HG03354 (cell line): ENCODE data around the gene KRT27.
"Not testable (repeated sequence)": the region's sequence is repeated elsewhere in the genome, so short reads cannot be mapped to it uniquely, and the experiment has no call there.

Experiments
- ATAC-seq: cut with Tn5 transposase; IDR thresholded peaks from one replicate; pipeline ENCODE4 v1.9.1; 2021; ENCODE audit warnings: mild to moderate bottlenecking; ENCODE audit not compliant: unreplicated experiment, poor library complexity, severe bottlenecking

Gene KRT27

DNA sequence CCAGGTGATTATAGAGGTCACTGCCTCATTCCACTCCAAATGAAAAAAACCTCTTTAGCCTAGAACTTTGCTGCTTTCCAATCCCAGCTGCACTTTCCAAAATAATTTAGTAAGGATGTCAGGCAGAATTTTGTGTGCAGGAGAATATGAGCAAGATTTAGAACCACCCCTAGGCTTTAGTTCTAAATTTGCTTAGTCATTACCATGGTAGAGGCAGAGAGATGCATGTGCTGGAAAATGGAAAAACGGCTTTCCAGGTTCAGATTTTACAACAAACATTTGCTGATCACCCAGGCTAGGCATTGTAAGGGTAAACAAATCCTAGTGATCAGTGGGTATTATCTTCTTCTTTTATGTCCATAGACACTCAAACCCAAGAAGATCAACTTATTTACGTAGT, 16.7 kb downstream of the KRT27 start:
- ATAC-seq: no peak

DNA sequence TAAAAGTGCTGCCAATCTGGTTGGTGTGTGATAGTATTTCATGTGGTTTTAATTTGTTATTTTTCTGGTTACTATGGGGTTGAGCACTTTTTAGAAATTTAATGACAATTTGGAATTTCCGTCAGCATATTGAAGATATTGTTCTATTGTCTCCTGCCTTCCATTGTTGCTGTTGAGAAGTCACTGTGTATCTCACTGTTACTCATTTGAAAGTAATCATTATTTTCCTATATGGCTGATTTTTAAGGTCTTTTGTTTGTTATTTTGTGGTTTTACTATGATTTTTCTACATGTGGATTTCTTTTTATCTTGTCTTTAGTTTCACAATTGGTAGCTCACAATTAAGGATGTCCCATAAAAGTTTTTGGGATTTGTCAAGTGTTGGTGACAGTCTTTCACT, 18.6 kb downstream of the KRT27 start:
- ATAC-seq: no peak

GRCh38 chr17:40760105-40761016, 22.0 kb downstream of the KRT27 start:
- ATAC-seq: no peak

DNA sequence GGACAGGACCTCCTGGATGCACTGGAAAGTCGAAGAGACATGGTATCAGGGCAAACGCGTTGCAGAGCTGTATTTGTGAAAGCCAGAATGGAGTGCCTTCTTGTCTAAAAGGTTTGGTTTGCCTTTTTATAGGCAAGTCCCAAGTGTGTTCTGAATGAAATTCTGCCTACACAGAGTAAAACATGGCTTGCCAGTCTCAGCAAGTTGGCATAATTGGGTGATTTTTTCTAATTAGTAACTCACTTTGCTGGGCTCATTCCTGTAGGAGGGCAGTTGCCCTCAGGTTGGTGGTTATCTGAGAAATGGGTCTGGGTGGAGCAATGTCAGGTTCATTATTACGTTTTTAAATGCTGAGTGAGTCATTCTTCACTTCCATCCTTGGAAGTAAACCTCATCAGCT, 27.1 kb downstream of the KRT27 start, which contains the start of gene KRT25:
KRT25 (minus strand) TSS at position 101 of the 400 bp plus-strand sequence; CDS start at position 41, 60 bp downstream.
- ATAC-seq: no peak

DNA sequence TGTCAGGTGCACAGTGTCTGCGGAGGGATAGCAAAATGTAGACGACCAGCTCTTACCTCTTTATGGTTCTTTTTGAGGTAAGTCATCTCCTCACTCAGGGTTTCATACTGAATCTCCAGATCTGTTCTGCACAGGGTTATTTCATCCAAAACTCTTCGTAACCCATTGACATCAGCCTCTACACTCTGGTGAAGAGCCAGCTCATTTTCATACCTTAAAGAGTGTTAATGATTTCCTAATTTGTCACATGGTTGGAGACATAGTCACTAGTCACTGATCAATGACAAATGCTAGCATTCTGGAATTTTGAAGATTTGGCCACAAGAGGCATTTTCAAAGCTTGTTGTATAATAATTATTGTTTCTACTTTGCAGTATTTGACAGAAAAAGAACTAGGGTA, 28.5 kb downstream of the KRT27 start:
- ATAC-seq: no peak

DNA sequence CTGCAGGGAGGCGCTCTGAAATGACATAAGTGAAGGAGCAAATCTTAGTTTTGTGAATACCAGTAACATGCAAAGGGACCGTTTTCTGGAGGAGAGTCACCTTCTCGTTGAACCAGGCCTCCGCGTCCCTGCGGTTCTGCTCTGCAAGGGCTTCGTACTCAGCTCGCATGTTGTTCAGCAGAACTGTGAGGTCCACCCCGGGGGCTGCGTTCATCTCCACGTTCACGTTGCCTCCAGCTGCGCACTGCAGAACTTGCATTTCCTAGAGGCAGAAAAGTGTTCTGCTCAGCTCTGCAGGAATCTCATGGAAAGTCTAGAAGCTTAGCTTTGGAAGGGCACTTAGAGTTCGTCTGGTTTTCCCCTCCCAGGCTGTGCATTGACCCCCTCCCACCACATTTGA, 31.3 kb downstream of the KRT27 start:
- no peak for ATAC-seq

- no peak for ATAC-seq
Measured at GRCh38 chr17:40750391-40750790, 32.0 kb downstream of the KRT27 start.

DNA sequence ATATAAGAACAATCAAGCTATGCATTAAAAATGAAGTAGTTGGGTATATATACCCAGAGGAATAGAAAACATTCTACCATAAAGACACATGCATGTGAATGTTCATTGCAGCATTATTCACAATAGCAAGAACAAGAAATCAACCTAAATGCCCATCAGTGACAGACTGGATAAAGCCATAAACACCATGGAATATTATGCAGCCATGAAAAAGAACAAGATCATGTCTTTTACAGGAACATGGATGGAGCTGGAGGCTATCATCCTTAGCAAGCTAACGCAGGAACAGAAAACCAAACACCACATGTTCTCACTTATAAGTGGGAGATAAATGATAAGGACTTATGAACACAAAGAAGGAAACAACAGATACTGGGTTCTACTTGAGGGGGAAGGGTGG, 33.7 kb downstream of the KRT27 start:
- ATAC-seq: not testable (repeated sequence)

DNA sequence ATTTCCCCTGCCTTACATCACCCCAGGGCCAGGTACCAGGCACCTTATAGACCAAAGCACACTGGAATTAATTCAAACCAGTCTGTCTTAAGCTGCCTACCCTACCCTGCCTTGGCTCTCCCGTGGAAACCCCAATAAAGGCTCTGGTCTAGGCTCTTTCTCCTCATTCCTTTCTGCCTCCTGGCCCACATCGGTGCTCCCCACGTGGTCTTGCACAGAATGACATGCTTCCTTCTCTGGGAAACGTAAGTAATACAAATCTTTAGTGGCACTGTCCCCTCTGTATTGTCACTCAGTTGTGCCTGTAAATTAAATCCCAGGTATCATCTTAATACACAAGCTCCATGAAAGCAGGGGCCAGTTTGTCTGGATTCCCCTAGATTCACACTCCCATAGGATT, 43.8 kb downstream of the KRT27 start:
- no peak for ATAC-seq

DNA sequence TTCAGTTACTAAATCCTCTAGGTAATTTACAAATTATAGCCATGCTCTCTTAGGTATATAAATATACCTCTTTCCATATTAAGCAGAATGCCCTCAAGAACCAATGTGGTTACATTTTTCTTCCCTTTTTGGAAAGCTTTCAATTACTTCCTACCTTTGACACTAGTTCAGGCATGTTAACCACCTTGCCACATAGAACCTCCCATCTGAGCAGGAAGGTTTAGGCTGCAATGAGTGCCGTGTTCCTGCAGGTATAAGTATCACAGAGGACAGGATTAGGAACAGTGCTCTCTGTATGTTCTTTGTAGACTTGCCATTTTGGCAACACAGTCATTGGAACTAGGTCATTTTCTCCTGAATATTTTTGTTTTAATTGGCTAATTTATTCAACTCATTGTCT, 47.3 kb downstream of the KRT27 start:
- no peak for ATAC-seq

DNA sequence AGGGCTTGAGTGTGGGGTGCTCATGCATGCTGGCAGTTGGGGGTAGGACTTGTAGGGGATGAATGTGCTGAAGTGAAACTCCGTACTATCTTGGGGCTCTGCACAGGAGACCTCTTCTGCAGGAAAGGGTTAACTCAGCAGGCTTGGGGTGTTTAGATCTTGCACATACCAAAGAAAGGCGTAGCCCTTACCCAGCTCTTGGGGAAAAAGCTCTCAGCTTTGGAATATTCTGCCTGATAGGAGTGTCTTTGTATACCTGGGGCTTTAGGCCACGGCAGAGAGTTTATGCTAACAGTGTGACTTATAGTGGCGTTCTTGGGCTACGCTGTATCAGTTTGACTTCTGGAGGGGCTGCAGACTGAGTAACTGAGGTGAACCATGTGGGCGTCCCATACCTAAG, 48.3 kb downstream of the KRT27 start:
- ATAC-seq: no peak

- ATAC-seq: no peak
Measured at GRCh38 chr17:40730970-40731369, 51.4 kb downstream of the KRT27 start.

DNA sequence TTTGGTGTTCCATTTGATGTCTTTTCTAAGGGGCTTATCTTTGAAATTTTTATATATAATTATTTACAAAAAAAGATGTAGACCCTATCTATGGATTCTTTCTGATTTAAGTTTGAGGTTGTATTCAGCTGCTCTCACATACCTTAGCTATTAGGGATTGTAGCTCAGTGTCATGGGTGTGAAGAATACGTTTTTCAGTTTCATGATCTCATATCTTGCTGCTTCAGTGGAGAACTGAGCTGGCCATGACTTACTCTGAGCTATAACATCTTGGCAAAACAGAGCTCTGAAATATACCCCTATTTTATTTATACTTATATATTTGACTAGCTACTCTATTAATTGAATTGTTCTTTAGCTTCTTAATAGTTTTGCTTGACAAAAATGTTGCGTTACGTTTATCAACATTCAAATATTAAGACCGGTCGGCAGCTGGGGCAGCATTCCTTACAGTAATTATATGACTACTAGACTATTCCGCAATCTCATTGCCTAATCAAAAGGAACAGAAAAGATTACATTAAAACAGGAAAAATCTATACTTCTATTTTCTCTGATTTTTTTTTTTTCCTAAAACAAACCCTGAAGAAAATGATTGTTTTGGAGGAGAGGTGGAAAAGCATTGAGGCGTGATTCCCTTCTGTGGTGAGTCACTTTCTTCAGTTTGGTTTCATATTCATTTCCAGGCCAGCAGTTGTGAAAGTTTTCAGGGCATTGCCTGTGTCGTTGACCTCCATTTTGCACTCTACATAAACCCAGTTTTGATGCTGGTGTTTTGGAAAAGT, 54.7 kb downstream of the KRT27 start:
- ATAC-seq: no peak

DNA sequence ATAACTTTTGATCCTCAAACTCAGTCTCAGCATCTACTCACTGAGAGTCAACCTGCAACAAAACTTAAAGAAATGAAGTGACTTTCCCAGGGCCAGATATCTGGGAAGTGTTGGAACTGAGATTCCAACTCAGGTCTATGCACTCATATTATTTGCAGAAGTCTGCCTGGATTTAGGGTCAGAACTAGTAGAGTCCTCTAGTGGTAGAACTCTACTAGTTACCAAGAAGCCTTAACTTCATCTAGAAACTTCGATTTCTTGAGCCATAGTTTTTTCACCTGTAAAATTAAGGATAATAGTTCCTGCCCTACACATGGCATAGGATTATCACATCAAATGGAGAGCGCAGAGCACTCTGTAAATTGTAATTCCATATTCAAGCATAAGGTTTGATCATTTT, 55.4 kb downstream of the KRT27 start:
- ATAC-seq: no peak
